ENCODE measurements around the gene MPZL1.
"Not testable (repeated sequence)": the region's sequence is repeated elsewhere in the genome, so short reads cannot be mapped to it uniquely, and the experiment has no call there.

MPZL1 gene

DNA sequence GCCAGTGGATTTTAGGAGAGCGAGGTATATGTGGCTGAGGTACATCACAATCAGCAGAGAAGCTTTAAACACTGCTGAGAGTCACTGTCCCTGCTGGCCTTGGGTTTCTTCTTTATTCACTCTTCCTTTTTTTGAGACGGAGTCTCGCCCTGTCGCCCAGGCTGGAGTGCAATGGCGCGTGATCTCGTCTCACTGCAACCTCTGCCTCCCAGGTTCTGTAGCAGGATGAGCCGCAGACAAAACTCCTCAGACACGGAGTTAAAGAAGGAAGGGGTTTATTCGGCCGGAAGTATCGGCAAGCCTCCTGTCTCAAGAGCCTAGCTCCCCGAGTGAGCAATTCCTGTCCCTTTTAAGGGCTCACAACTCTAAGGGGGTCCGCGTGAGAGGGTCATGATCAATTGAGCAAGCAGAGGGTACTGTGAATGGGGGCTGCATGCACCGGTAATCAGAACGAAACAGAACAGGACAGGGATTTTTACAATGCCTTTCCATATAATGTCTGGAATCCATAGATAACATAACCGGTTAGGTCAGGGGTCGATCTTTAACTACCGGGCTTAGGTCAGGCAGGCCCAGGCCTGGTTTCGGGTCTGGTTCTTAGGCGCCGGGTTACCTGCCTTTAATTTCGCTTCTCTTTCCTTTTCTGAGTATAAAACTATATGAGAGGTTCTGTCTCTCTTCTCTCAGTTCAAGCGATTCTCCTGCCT, 1.9 kb upstream of the MPZL1 start:
- not testable (repeated sequence) for DNase-seq (ENCODE audit: low read depth)

DNA sequence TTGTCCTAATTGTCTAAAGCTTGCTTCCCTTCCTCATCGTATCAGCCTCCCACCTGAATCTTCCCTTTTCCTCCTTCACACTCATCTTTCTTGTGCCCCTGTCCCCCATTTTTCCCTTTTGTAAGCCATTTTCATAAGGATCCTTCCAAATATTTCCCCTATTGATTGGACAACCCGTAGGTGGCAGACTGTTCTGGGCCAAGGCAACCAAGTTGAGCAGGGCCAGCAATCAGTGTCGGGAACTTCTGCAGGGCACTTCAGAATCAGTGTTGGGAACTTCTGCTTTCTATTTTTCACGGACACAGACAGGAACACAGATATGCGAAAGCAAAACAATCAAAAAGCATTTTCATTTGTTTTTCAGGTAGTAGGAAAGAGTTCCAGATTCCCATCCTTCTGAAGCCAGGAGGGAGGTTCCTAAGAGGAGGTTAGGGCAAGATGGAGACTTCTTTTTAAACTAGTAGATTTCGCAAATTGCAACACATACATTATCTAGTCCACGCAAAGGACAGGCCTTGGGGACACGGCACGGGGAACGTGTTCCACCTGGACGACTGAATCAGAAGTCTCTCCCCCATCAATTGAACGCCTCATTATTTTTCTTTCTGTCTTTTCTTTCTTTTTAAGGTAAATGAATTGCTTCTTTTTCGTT, 691 bp upstream of the MPZL1 start:
- no peak for DNase-seq (ENCODE audit: low read depth)

DNA sequence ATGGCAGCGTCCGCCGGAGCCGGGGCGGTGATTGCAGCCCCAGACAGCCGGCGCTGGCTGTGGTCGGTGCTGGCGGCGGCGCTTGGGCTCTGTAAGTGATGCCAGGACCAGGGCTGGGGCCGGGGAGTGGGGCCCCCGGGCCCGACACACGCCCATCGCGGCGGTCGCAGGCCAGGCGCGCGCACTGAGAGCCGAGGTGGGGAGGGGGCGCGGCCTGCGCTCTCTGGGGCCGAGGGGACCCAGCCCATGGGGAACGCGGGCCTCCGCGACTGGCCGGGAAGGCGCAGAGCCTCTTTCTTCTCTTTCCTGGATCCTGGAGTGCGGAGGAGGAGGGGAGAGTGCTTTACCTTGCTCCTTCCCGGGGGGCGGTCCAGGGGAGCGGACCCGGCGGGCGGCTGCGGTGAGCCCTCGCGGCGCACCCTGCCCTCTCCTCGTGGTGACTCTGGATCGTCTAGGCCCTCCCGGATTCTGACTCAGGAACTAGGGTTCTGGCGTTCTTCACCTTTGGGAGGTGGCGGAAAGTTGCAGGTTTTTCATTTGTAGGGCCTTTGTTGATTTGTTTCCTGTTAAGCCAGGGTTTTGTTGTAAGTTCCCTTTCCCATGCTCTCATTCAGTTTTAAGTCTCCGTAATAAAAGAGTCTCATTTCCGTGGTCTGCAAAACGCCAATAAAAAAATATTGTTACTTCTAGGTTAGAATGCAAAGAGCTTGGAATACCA, 529 bp downstream of the MPZL1 start:
- DNase-seq (ENCODE audit: low read depth) = no peak

GRCh38 chr1:167722870-167723251, 1.1 kb downstream of the MPZL1 start:
- no peak for DNase-seq (ENCODE audit: low read depth)

- DNase-seq (ENCODE audit: low read depth) = no peak
Measured at GRCh38 chr1:167723707-167724323, 2.0 kb downstream of the MPZL1 start.

GRCh38 chr1:167726008-167726407, 4.2 kb downstream of the MPZL1 start:
- DNase-seq (ENCODE audit: low read depth) = no peak

- DNase-seq (ENCODE audit: low read depth) = no peak
Measured at GRCh38 chr1:167728818-167729410, 7.1 kb downstream of the MPZL1 start.

GRCh38 chr1:167734227-167734626, 12.4 kb downstream of the MPZL1 start:
- no peak for DNase-seq (ENCODE audit: low read depth)

DNA sequence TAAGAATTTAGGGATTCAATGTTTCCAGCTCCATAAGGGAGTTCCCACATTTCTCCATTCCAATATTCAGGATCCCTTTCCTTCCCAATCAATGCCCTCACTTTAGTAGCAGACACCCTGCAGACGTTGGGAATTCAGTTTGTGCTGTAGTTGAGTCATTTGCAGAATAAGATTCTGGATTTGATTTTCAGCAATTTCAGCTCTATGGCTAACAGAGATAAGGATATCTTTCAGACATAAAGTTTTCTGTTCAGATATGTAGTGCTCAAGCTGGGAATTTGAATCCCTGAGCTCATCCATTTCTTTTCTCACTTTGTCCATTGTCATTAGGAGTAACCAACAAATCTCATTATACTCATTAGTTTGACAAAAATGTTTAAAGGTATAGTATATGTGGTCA, 13.1 kb downstream of the MPZL1 start:
- DNase-seq (ENCODE audit: low read depth) = no peak

DNA sequence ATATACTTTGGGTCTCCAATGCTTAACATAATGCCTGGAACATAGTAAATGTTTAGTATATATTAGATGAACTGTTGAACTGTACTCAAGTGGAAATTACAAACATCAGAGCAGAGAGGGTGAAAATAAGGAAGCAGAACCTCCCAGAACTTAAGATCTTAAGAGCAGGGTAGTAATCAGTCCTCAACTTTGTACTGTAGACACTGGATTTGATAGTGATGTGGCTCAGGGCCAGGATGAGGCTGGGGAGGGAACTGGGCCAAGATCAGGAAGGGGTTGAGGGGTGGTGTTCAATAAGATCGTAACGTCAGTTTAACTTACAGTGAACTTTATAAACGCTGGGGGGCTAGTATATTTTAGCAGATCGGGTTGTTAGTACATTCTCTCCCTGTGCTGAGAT, 15.4 kb downstream of the MPZL1 start:
- no peak for DNase-seq (ENCODE audit: low read depth)

GRCh38 chr1:167738158-167738557, 16.4 kb downstream of the MPZL1 start:
- no peak for DNase-seq (ENCODE audit: low read depth)

- DNase-seq (ENCODE audit: low read depth) = no peak
Measured at GRCh38 chr1:167739752-167740151, 18.0 kb downstream of the MPZL1 start.

DNA sequence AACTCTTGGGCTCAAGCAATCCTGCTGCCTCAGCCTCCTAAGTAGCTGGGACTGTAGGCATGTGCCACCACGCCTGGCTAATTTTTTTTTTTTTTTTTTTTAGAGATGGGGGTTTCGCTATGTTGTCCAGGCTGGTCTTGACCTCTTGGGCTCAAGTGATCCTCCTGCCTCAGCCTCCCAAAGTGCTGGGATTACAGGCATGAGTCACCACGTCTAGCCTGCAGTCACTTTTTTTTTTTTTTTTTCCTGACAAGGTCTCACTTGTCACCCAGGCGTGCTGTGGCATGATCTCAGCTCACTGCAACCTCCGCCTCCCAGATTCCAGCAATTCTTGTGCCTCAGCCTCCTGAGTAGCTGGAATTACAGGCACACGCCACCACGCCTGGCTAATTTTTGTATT, 19.3 kb downstream of the MPZL1 start:
- DNase-seq (ENCODE audit: low read depth) = not testable (repeated sequence)

- DNase-seq (ENCODE audit: low read depth) = not testable (repeated sequence)
Measured at GRCh38 chr1:167742392-167743057, 20.7 kb downstream of the MPZL1 start.

DNA sequence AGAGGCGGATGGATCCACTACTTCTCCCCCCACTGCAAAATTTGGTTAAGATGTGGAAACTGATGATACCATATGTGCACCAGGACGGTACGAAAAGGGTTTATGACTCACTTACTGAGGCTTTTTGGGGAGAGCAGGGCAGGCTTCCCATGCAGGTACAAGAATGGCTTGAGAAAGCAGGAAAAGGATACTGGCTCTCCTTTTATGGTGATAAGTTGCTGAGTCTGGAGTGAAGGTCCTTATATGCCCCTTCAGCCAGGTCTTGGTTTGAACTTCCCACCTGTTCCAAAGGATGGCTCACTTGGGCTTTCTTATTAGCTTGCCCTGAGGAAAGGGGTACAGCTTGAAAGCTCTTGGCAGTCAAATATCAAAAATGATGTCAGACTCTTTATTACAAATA, 23.1 kb downstream of the MPZL1 start:
- no peak for DNase-seq (ENCODE audit: low read depth)

GRCh38 chr1:167746013-167746672, 24.4 kb downstream of the MPZL1 start:
- DNase-seq (ENCODE audit: low read depth) = no peak

GRCh38 chr1:167746988-167747655, 25.3 kb downstream of the MPZL1 start:
- no peak for DNase-seq (ENCODE audit: low read depth)

DNA sequence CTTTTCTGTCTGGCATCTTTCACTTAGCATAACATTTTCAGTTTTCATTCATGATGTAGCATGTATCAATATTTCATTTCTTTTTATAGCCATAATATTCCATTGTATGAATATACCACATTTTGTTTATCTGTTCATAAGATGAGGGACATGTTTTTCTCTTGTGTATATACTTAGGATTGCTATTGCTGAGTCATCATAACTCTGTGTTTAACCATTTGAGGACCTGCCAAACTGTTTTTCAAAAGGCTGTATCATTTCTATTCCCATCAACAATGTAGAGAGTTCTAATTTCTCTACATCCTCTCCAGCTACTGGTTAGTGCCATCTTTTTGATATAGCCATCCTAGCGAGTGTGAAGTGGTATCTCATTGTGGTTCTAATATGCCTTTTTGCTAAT, 26.2 kb downstream of the MPZL1 start:
- no peak for DNase-seq (ENCODE audit: low read depth)

GRCh38 chr1:167748906-167749305, 27.1 kb downstream of the MPZL1 start:
- DNase-seq (ENCODE audit: low read depth) = no peak

DNA sequence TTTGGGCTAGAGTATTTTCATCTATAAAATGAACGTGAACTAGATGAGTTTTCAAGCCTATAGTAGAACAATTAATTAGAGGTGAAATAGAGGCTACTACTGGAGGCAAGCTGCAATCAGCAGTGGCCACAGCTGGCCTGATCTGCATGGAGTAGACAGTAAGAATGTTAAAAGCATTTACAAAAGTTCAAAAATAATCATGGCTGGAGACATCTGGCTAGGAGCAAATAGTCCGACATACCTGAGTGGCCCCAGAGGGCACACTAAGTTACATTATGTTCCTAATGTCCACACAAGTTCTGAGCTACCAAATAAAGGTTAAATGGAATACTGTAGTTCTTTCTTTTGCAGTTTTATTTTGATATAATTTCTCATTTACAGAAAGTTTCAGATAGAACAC, 28.0 kb downstream of the MPZL1 start:
- DNase-seq (ENCODE audit: low read depth) = no peak

GRCh38 chr1:167750641-167751040, 28.9 kb downstream of the MPZL1 start:
- no peak for DNase-seq (ENCODE audit: low read depth)
